Sigmoid colon (tissue), 4 donors: ENCODE measurements around the gene VAV3.

Experiments used
- EP300 ChIP-seq, 4 donors: sonication (generic); formaldehyde crosslinking; IDR thresholded peaks; one replicate each; pipeline ENCODE4 v1.6.1; 2017; ENCODE audit warnings: antibody characterized with exemption in 4 of 4
- POLR2A ChIP-seq, 2 donors: fragments of 450-650 bp; IDR thresholded peaks; one replicate each; pipeline ENCODE4 v1.6.1; 2016; ENCODE audit warnings: antibody characterized with exemption in 2 of 2, mild to moderate bottlenecking in 2 of 2, moderate library complexity in 2 of 2
- POLR2AphosphoS5 ChIP-seq, 4 donors: sonication (generic); formaldehyde crosslinking; IDR thresholded peaks; one replicate each; pipeline ENCODE4 v1.6.1; 2017; ENCODE audit warnings: antibody characterized with exemption in 4 of 4
- TF ChIP-seq, protein P1 (sequence below), 4 experiments: fragments of 450-650 bp in 3 of 4; fragments of 200-600 bp in 1 of 4; IDR thresholded peaks; one replicate each; pipeline ENCODE4 v1.5.1; 2016 to 2019; ENCODE audit warnings: antibody characterized with exemption in 4 of 4, mild to moderate bottlenecking in 3 of 4, moderate library complexity in 2 of 4

DNA sequence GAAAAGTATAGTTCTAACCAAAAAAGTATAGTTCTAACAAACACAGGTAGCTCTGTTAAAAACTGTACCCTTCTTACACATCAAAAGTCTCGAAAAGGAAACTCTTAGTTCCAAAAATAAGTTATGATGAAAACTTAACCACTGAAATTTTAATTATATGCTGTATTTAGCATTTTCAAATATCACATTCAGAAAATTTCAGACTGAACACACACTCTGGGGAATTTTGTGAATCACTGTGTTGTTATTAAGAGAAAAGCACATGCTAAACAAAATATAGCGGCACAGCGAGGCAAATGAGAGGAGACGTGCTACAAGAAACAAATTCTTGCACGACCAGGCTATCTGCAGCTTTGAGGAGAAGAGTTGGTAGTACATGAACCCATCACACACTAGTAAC is 30.4 kb downstream of the VAV3 start:
- TF ChIP-seq, protein P1, sequence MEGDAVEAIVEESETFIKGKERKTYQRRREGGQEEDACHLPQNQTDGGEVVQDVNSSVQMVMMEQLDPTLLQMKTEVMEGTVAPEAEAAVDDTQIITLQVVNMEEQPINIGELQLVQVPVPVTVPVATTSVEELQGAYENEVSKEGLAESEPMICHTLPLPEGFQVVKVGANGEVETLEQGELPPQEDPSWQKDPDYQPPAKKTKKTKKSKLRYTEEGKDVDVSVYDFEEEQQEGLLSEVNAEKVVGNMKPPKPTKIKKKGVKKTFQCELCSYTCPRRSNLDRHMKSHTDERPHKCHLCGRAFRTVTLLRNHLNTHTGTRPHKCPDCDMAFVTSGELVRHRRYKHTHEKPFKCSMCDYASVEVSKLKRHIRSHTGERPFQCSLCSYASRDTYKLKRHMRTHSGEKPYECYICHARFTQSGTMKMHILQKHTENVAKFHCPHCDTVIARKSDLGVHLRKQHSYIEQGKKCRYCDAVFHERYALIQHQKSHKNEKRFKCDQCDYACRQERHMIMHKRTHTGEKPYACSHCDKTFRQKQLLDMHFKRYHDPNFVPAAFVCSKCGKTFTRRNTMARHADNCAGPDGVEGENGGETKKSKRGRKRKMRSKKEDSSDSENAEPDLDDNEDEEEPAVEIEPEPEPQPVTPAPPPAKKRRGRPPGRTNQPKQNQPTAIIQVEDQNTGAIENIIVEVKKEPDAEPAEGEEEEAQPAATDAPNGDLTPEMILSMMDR (IDR thresholded peaks at IDR 0.05), result no peak
- TF ChIP-seq POLR2A (IDR thresholded peaks at IDR 0.05), result no peak
- no peak for TF ChIP-seq POLR2AphosphoS5 (IDR thresholded peaks at IDR 0.05)
- no peak for TF ChIP-seq EP300 (IDR thresholded peaks at IDR 0.05)
